ENCODE results near the gene TRIM38.

Gene TRIM38

GRCh38 chr6:25959890-25960536 lies 2.6 kb upstream of the TRIM38 start:
- peaks cover 12% of the 10 kb centered on the region; the same call in 1 of the 2 replicates for H3K4me1 ChIP-seq (ENCODE audit: control insufficient read depth, insufficient read depth, low read length)
- no peaks in the 10 kb centered on the region for H3K9me3 ChIP-seq (ENCODE audit: control insufficient read depth, insufficient read depth, low read depth, low read length)
- peaks cover 0 to 3% of the 10 kb centered on the region in 2 experiments; a peak in 2 of 3 replicates for H3K36me3 ChIP-seq (ENCODE audit: control insufficient read depth in 2 of 2, insufficient read depth in 1 of 2, low read length in 2 of 2)
- ChIA-PET POLR2A (no interaction called here), CTCF (interaction anchor here (1.4 to 4.6 kb wide), 2 partner anchors 16 to 32 kb away, joined by 5 to 18 read pairs; no protein-coding TSS in a partner anchor)
- no peak for TF ChIP-seq ZNF274 (IDR thresholded peaks at IDR 0.05; ENCODE audit: low read length)
- no peak for TF ChIP-seq ZNF274 (tag by site-specific recombination; IDR thresholded peaks at IDR 0.05; ENCODE audit: borderline replicate concordance)
- TF ChIP-seq ZNF2 (tag by site-specific recombination; IDR thresholded peaks at IDR 0.05): no peak
- no peak for TF ChIP-seq PRDM6 (tag by site-specific recombination; IDR thresholded peaks at IDR 0.05)
- TF ChIP-seq ZFP69B (tag by site-specific recombination; IDR thresholded peaks at IDR 0.05): no peak
- TF ChIP-seq GLIS2 (tag by site-specific recombination; IDR thresholded peaks at IDR 0.05): no peak
- no peak for TF ChIP-seq SCRT1 (tag by site-specific recombination; IDR thresholded peaks at IDR 0.05; ENCODE audit: borderline replicate concordance)
- TF ChIP-seq ZBTB11 (tag by site-specific recombination; conservative IDR thresholded peaks at IDR 0.05; ENCODE audit: low read depth): no peak
- TF ChIP-seq ZNF248 (tag by site-specific recombination; IDR thresholded peaks at IDR 0.05): no peak
- no peak for TF ChIP-seq ZNF785 (tag by site-specific recombination; IDR thresholded peaks at IDR 0.05)
- no peak for TF ChIP-seq HIC1 (tag by site-specific recombination; IDR thresholded peaks at IDR 0.05)
- TF ChIP-seq ZNF266 (tag by site-specific recombination; IDR thresholded peaks at IDR 0.05; ENCODE audit: low read depth): no peak
- TF ChIP-seq HOXC10 (CRISPR knock-in tag; IDR thresholded peaks at IDR 0.05): no peak
- no peak for TF ChIP-seq ZNF16 (tag by site-specific recombination; IDR thresholded peaks at IDR 0.05; ENCODE audit: low read depth)
- TF ChIP-seq ZNF157 (tag by site-specific recombination; IDR thresholded peaks at IDR 0.05): no peak
- no peak for TF ChIP-seq ZNF555 (tag by site-specific recombination; conservative IDR thresholded peaks at IDR 0.05)
- no peak for TF ChIP-seq ZSCAN18 (tag by site-specific recombination; IDR thresholded peaks at IDR 0.05)
- TF ChIP-seq HOXA7 (CRISPR knock-in tag; IDR thresholded peaks at IDR 0.05; ENCODE audit: borderline replicate concordance): no peak
- no peak for TF ChIP-seq PRDM2 (tag by site-specific recombination; IDR thresholded peaks at IDR 0.05; ENCODE audit: borderline replicate concordance)
- TF ChIP-seq ZNF311 (tag by site-specific recombination; IDR thresholded peaks at IDR 0.05; ENCODE audit: borderline replicate concordance): no peak
- H3K27ac ChIP-seq (ENCODE audit: extremely low read depth, low read depth, low read length): no peak overlapping the region
- no peak overlapping the region for H3K4me3 ChIP-seq (ENCODE audit: low read depth, low read length)
